Calu3 (cell line): Measurements from ENCODE around the gene POMT2. TPM values are rescaled to one million over a fixed set of nuclear protein-coding genes. Genes with fewer than 3 reads are reported as not detected.

Experiments used
- BruUV-seq: library from RNA; stranded (reverse); fragments of 400-500 nt; replicated peaks from 2 replicates; lab custom pipeline; 2021; lab: Mats Ljungman, UMichigan
- CTCF ChIA-PET: fragments of 300-600 bp; sonication (Branson Sonifier 250); formaldehyde crosslinking; loops from one replicate; lab custom pipeline; 2022; ENCODE audit warnings: antibody characterized with exemption; lab: Charles Lee
- DNase-seq: peaks from one replicate; pipeline ENCODE4 v3.0.0; 2022
- H3K27ac Mint-ChIP-seq: one replicate; pipeline ENCODE4 v1.8.0; 2022; ENCODE audit warnings: mixed read lengths; ENCODE audit not compliant: unreplicated experiment
- H3K27me3 Mint-ChIP-seq: one replicate; pipeline ENCODE4 v1.8.0; 2022; ENCODE audit warnings: mixed read lengths; ENCODE audit not compliant: unreplicated experiment
- H3K36me3 Mint-ChIP-seq: one replicate; pipeline ENCODE4 v1.8.0; 2022; ENCODE audit warnings: mild to moderate bottlenecking, moderate library complexity, mixed read lengths; ENCODE audit not compliant: insufficient read depth, unreplicated experiment
- H3K4me1 Mint-ChIP-seq: one replicate; pipeline ENCODE4 v1.8.0; 2022; ENCODE audit warnings: mild to moderate bottlenecking, low read depth, mixed read lengths; ENCODE audit not compliant: unreplicated experiment
- H3K4me3 Mint-ChIP-seq: one replicate; pipeline ENCODE4 v1.8.0; 2022; ENCODE audit warnings: mild to moderate bottlenecking, low read depth, moderate library complexity, mixed read lengths; ENCODE audit not compliant: unreplicated experiment
- H3K9me3 Mint-ChIP-seq: one replicate; pipeline ENCODE4 v1.8.0; 2022; ENCODE audit warnings: low read depth, mixed read lengths; ENCODE audit not compliant: unreplicated experiment
- CTCF ChIP-seq: fragments of 200-600 bp; IDR thresholded peaks from one replicate; pipeline ENCODE4 v1.8.0; 2022; ENCODE audit warnings: antibody characterized with exemption; ENCODE audit not compliant: unreplicated experiment
- intact Hi-C: fragments of 100-400 bp; cut with micrococcal nuclease; formaldehyde crosslinking; loops from one replicate; pipeline ENCODE4 v1.10.0; 2022; ENCODE audit not compliant: unreplicated experiment
- total RNA-seq: library from RNA; stranded (reverse); gene quantifications from 2 replicates; pipeline ENCODE4 v1.2.3, GENCODE V29; 2022

POMT2 gene
- total RNA-seq, 1 experiment from 2014 or later, result 21.7 TPM

GRCh38 chr14:77346495-77346894, 25.8 kb upstream of the POMT2 start:
- Mint-ChIP-seq H3K4me1 (no peaks in the 10 kb centered on the region), H3K9me3 (no peaks in the 10 kb centered on the region), H3K27ac (no peak overlapping the region), H3K4me3 (no peak overlapping the region), H3K27me3 (no peaks in the 10 kb centered on the region), H3K36me3 (no peaks in the 10 kb centered on the region)
- no peak for TF ChIP-seq CTCF
- intact Hi-C loops, result no loop called here
- BruUV-seq, result no TSS peak
- CTCF ChIA-PET, result no interaction called here
- no peak for DNase-seq

- Mint-ChIP-seq H3K9me3 (no peaks in the 10 kb centered on the region), H3K4me1 (no peaks in the 10 kb centered on the region), H3K4me3 (no peak overlapping the region), H3K27me3 (no peaks in the 10 kb centered on the region), H3K36me3 (no peaks in the 10 kb centered on the region), H3K27ac (no peak overlapping the region)
- no peak for DNase-seq
- no peak for TF ChIP-seq CTCF
- CTCF ChIA-PET, result no interaction called here
- BruUV-seq, result no TSS peak
- intact Hi-C loops, result no loop called here
Observed at GRCh38 chr14:77344377-77344996, 23.8 kb upstream of the POMT2 start.

GRCh38 chr14:77343662-77344061, 23.0 kb upstream of the POMT2 start:
- no peak for DNase-seq
- Mint-ChIP-seq H3K27ac (no peak overlapping the region), H3K27me3 (no peaks in the 10 kb centered on the region), H3K4me3 (no peak overlapping the region), H3K4me1 (no peaks in the 10 kb centered on the region), H3K36me3 (no peaks in the 10 kb centered on the region), H3K9me3 (no peaks in the 10 kb centered on the region)
- intact Hi-C loops, result no loop called here
- no TSS peak for BruUV-seq
- TF ChIP-seq CTCF, result no peak
- CTCF ChIA-PET, result interaction anchor here (0.6 kb wide), 1 partner anchor 28 kb away, joined by 3 read pairs; no protein-coding TSS in a partner anchor

- no peak for DNase-seq
- H3K27ac Mint-ChIP-seq, result no peak overlapping the region
- intact Hi-C loops, result no loop called here
- no peaks in the 10 kb centered on the region for H3K27me3 Mint-ChIP-seq
- H3K4me1 Mint-ChIP-seq, result no peaks in the 10 kb centered on the region
- no peaks in the 10 kb centered on the region for H3K36me3 Mint-ChIP-seq
- TF ChIP-seq CTCF, result no peak
- H3K9me3 Mint-ChIP-seq, result no peaks in the 10 kb centered on the region
- CTCF ChIA-PET, result interaction anchor here (0.5 to 0.6 kb wide), 2 partner anchors 27 to 187 kb away, joined by 3 read pairs; no protein-coding TSS in a partner anchor
- BruUV-seq, result no TSS peak
- H3K4me3 Mint-ChIP-seq, result no peak overlapping the region
Observed at GRCh38 chr14:77342726-77343397, 22.2 kb upstream of the POMT2 start.
